ENCODE data around the gene LCN10.
A peak's percentile ranks its signal among the peaks of the same experiment; 100 is the strongest.

LCN10 gene

GRCh38 chr9:136744773-136745172 is 2.0 kb upstream of the LCN10 start:
- Mint-ChIP-seq H3K9me3 (no peaks in the 10 kb centered on the region), H3K4me1 (peaks cover 6% of the 10 kb centered on the region)
- CTCF ChIA-PET: no interaction called here

GRCh38 chr9:136743639-136744211 is 985 bp upstream of the LCN10 start:
- no peaks in the 10 kb centered on the region for H3K36me3 Mint-ChIP-seq
- H3K4me3 Mint-ChIP-seq: no peak overlapping the region
- CTCF ChIA-PET: no interaction called here

More at GRCh38 chr9:136744773-136745172, 2.0 kb upstream of the LCN10 start:
- Mint-ChIP-seq H3K4me3 (no peak overlapping the region), H3K27me3 (peaks cover 82% of the 10 kb centered on the region), H3K27ac (no peak overlapping the region), H3K36me3 (no peaks in the 10 kb centered on the region)
- DNase-seq: no peak

GRCh38 chr9:136741883-136742571 is 713 bp downstream of the LCN10 start:
- H3K4me1 Mint-ChIP-seq: peaks cover 6% of the 10 kb centered on the region
- CTCF ChIA-PET: interaction anchor here (1.4 to 1.5 kb wide), 2 partner anchors 12 to 15 kb away, joined by 3 to 5 read pairs; no protein-coding TSS in a partner anchor
- H3K27ac Mint-ChIP-seq: no peak overlapping the region
- H3K4me3 Mint-ChIP-seq: no peak overlapping the region
- H3K27me3 Mint-ChIP-seq: peaks cover 67% of the 10 kb centered on the region
- H3K36me3 Mint-ChIP-seq: no peaks in the 10 kb centered on the region
- peak; percentile 42 for DNase-seq
- H3K9me3 Mint-ChIP-seq: no peaks in the 10 kb centered on the region

More at GRCh38 chr9:136743639-136744211, 985 bp upstream of the LCN10 start:
- Mint-ChIP-seq H3K27me3 (peaks cover 82% of the 10 kb centered on the region), H3K4me1 (peaks cover 6% of the 10 kb centered on the region), H3K27ac (peak overlapping the region; percentile 52), H3K9me3 (no peaks in the 10 kb centered on the region)
- no peak for DNase-seq

- H3K4me1 Mint-ChIP-seq: peaks cover 6% of the 10 kb centered on the region
- peaks cover 68% of the 10 kb centered on the region for H3K27me3 Mint-ChIP-seq
- CTCF ChIA-PET: interaction anchor here (1.4 to 1.5 kb wide), 2 partner anchors 12 to 14 kb away, joined by 3 to 5 read pairs; no protein-coding TSS in a partner anchor
- no peak for DNase-seq
- H3K36me3 Mint-ChIP-seq: no peaks in the 10 kb centered on the region
- no peak overlapping the region for H3K4me3 Mint-ChIP-seq
- no peaks in the 10 kb centered on the region for H3K9me3 Mint-ChIP-seq
- H3K27ac Mint-ChIP-seq: no peak overlapping the region
These were observed 1.5 kb downstream of the LCN10 start for GRCh38 chr9:136740971-136741882.

GRCh38 chr9:136740491-136740890 is 2.2 kb downstream of the LCN10 start:
- CTCF ChIA-PET: interaction anchor here (1.4 kb wide), 1 partner anchor 11 kb away, joined by 4 read pairs; no protein-coding TSS in a partner anchor
- Mint-ChIP-seq H3K27ac (no peak overlapping the region), H3K9me3 (no peaks in the 10 kb centered on the region), H3K36me3 (no peaks in the 10 kb centered on the region), H3K4me3 (no peak overlapping the region), H3K27me3 (peaks cover 63% of the 10 kb centered on the region), H3K4me1 (peaks cover 6% of the 10 kb centered on the region)
- DNase-seq: no peak

GRCh38 chr9:136740069-136740468 is 2.7 kb downstream of the LCN10 start:
- Mint-ChIP-seq H3K4me3 (no peak overlapping the region), H3K9me3 (no peaks in the 10 kb centered on the region), H3K27ac (no peak overlapping the region), H3K36me3 (no peaks in the 10 kb centered on the region), H3K27me3 (peaks cover 61% of the 10 kb centered on the region), H3K4me1 (peaks cover 6% of the 10 kb centered on the region)
- DNase-seq: no peak
- CTCF ChIA-PET: interaction anchor here (1.4 kb wide), 1 partner anchor 11 kb away, joined by 4 read pairs; no protein-coding TSS in a partner anchor

- Mint-ChIP-seq H3K27ac (no peak overlapping the region), H3K27me3 (peaks cover 61% of the 10 kb centered on the region), H3K4me1 (peaks cover 6% of the 10 kb centered on the region), H3K4me3 (no peak overlapping the region), H3K9me3 (no peaks in the 10 kb centered on the region), H3K36me3 (no peaks in the 10 kb centered on the region)
- CTCF ChIA-PET: interaction anchor here (1.4 kb wide), 1 partner anchor 10 kb away, joined by 4 read pairs; no protein-coding TSS in a partner anchor
- DNase-seq: no peak
These were observed 3.2 kb downstream of the LCN10 start for GRCh38 chr9:136739509-136739908.

- Mint-ChIP-seq H3K36me3 (no peaks in the 10 kb centered on the region), H3K9me3 (no peaks in the 10 kb centered on the region), H3K27me3 (peaks cover 58% of the 10 kb centered on the region), H3K4me3 (no peak overlapping the region), H3K27ac (no peak overlapping the region), H3K4me1 (peaks cover 6% of the 10 kb centered on the region)
- CTCF ChIA-PET: no interaction called here
- DNase-seq: no peak
These were observed 3.8 kb downstream of the LCN10 start for GRCh38 chr9:136738960-136739359.

GRCh38 chr9:136735812-136736480 is 6.8 kb downstream of the LCN10 start:
- CTCF ChIA-PET: no interaction called here
- Mint-ChIP-seq H3K4me1 (peaks cover 2% of the 10 kb centered on the region), H3K4me3 (no peak overlapping the region), H3K27me3 (peaks cover 40% of the 10 kb centered on the region), H3K9me3 (no peaks in the 10 kb centered on the region), H3K27ac (no peak overlapping the region), H3K36me3 (no peaks in the 10 kb centered on the region)
- DNase-seq: no peak

GRCh38 chr9:136734837-136735496 is 7.8 kb downstream of the LCN10 start:
- CTCF ChIA-PET: no interaction called here
- Mint-ChIP-seq H3K36me3 (no peaks in the 10 kb centered on the region), H3K27ac (no peak overlapping the region), H3K4me3 (no peak overlapping the region), H3K27me3 (peaks cover 31% of the 10 kb centered on the region), H3K4me1 (peaks cover 2% of the 10 kb centered on the region), H3K9me3 (no peaks in the 10 kb centered on the region)
- no peak for DNase-seq

- Mint-ChIP-seq H3K4me1 (peaks cover 8% of the 10 kb centered on the region), H3K4me3 (no peak overlapping the region), H3K27ac (no peak overlapping the region), H3K36me3 (no peaks in the 10 kb centered on the region), H3K27me3 (peaks cover 17% of the 10 kb centered on the region), H3K9me3 (no peaks in the 10 kb centered on the region)
- DNase-seq: no peak
- CTCF ChIA-PET: no interaction called here
These were observed 9.1 kb downstream of the LCN10 start for GRCh38 chr9:136733611-136734010.

GRCh38 chr9:136732444-136733178 is 10.1 kb downstream of the LCN10 start:
- DNase-seq: no peak
- Mint-ChIP-seq H3K36me3 (no peaks in the 10 kb centered on the region), H3K27me3 (peaks cover 17% of the 10 kb centered on the region), H3K4me1 (peaks cover 8% of the 10 kb centered on the region), H3K27ac (no peak overlapping the region), H3K9me3 (no peaks in the 10 kb centered on the region), H3K4me3 (no peak overlapping the region)
- CTCF ChIA-PET: no interaction called here

- Mint-ChIP-seq H3K36me3 (peaks cover 19% of the 10 kb centered on the region), H3K9me3 (no peaks in the 10 kb centered on the region), H3K27me3 (peaks cover 17% of the 10 kb centered on the region), H3K27ac (peak overlapping the region; percentile 64), H3K4me1 (peaks cover 25% of the 10 kb centered on the region), H3K4me3 (peak overlapping the region; percentile 63)
- CTCF ChIA-PET: interaction anchor here (1.1 to 1.4 kb wide), 6 partner anchors 10 to 58 kb away, joined by 4 to 5 read pairs (median 4); partner anchors contain the start of genes LCN10 and LCN6
- no peak for DNase-seq
These were observed 12.8 kb downstream of the LCN10 start for GRCh38 chr9:136729926-136730325.
